ENCODE results near the gene ZNF281.
A peak's percentile ranks its signal among the peaks of the same experiment; 100 is the strongest.
"Not testable (repeated sequence)": the region's sequence is repeated elsewhere in the genome, so short reads cannot be mapped to it uniquely, and the experiment has no call there.

The ZNF281 gene

GRCh38 chr1:200359610-200360163 is 50.1 kb downstream of the ZNF281 start:
- peak; percentile 47 to 74 for DNase-seq

GRCh38 chr1:200357925-200358324 is 51.9 kb downstream of the ZNF281 start:
- not testable (repeated sequence) for DNase-seq

DNA sequence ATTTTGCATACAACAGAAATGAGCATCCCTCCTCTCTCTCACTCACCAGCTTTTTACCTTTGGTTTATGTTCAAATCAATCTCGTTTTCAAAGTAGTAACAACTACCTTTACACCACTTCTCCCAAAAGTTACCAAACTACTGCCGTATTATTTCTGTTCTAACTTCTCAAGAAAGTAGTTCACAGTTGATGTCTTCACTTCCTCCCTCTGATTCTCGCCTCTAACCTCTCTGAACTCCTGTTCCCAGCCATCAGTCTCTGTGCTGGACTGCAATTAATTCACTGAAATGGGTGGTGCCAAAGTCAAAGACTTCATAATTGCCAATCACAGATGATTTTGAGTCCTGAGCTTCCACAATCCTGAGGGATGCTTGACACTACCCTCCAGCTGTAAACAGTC is 54.0 kb downstream of the ZNF281 start:
- DNase-seq = peak in 1 of 2 donors; percentile 52

All from inflammatory macrophage treated with lipopolysaccharide for 1 hour (primary cell).